Neural progenitor cell (in vitro differentiated cells): ENCODE data around the gene SLC6A4. TPM values are rescaled to one million over a fixed set of nuclear protein-coding genes. Genes with fewer than 3 reads are reported as not detected.

ENCODE experiments used
- DNase-seq: peaks from one replicate; pipeline ENCODE4 v3.0.0-alpha.2; 2016; ENCODE audit warnings: low spot score
- H2AFZ ChIP-seq: fragments of 200-600 bp; sonication (generic); replicated peaks from 2 replicates; pipeline ENCODE4 v1.6.1; 2016; ENCODE audit warnings: antibody characterized with exemption
- H3F3A ChIP-seq: fragments of 200-600 bp; sonication (generic); 2 replicates; pipeline ENCODE4 v1.6.1; 2016; ENCODE audit warnings: antibody characterized with exemption, low read depth
- H3K27ac ChIP-seq: fragments of 200-600 bp; sonication (generic); 2 replicates; pipeline ENCODE4 v1.5.1; 2016; ENCODE audit warnings: mild to moderate bottlenecking
- H3K27me3 ChIP-seq: fragments of 200-600 bp; sonication (generic); 2 replicates; pipeline ENCODE4 v1.6.1; 2016; ENCODE audit warnings: mild to moderate bottlenecking, moderate library complexity
- H3K36me3 ChIP-seq: fragments of 200-600 bp; sonication (generic); 2 replicates; pipeline ENCODE4 v1.5.1; 2016
- H3K4me1 ChIP-seq: fragments of 200-600 bp; sonication (generic); 2 replicates; pipeline ENCODE4 v1.6.1; 2016; ENCODE audit warnings: mixed run types
- H3K4me2 ChIP-seq: fragments of 200-600 bp; sonication (generic); 2 replicates; pipeline ENCODE4 v1.6.1; 2016
- H3K4me3 ChIP-seq: fragments of 200-600 bp; sonication (generic); 2 replicates; pipeline ENCODE4 v1.5.1; 2016
- H3K79me2 ChIP-seq: fragments of 200-600 bp; sonication (generic); 2 replicates; pipeline ENCODE4 v1.6.1; 2016; ENCODE audit warnings: low read depth
- H3K9ac ChIP-seq: fragments of 200-600 bp; sonication (generic); 2 replicates; pipeline ENCODE4 v1.6.1; 2016
- H3K9me3 ChIP-seq: fragments of 200-600 bp; sonication (generic); 2 replicates; pipeline ENCODE4 v1.5.1; 2016; ENCODE audit warnings: low read depth
- H4K20me1 ChIP-seq: fragments of 200-600 bp; sonication (generic); 2 replicates; pipeline ENCODE4 v1.6.1; 2016; ENCODE audit warnings: low read depth
- H3K27ac Mint-ChIP-seq: 3 replicates; pipeline ENCODE4 v1.8.0; 2021; ENCODE audit warnings: mixed read lengths
- H3K27me3 Mint-ChIP-seq: 2 replicates; pipeline ENCODE4 v1.8.0; 2022; ENCODE audit warnings: low read depth, mild to moderate bottlenecking, inconsistent platforms, moderate library complexity, mixed read lengths; ENCODE audit not compliant: insufficient read depth
- H3K36me3 Mint-ChIP-seq: 3 replicates; pipeline ENCODE4 v1.8.0; 2021; ENCODE audit warnings: mixed read lengths
- H3K4me1 Mint-ChIP-seq: 3 replicates; pipeline ENCODE4 v1.8.0; 2021; ENCODE audit warnings: mixed read lengths
- H3K4me3 Mint-ChIP-seq: 3 replicates; pipeline ENCODE4 v1.8.0; 2021; ENCODE audit warnings: mild to moderate bottlenecking, moderate library complexity, mixed read lengths
- H3K9me3 Mint-ChIP-seq: 3 replicates; pipeline ENCODE4 v1.8.0; 2020; ENCODE audit warnings: mixed read lengths
- CTCF ChIP-seq: fragments of 200-600 bp; sonication (generic); IDR thresholded peaks from 2 replicates; pipeline ENCODE4 v1.5.1; 2017; ENCODE audit warnings: antibody characterized with exemption, mild to moderate bottlenecking
- EZH2 ChIP-seq: fragments of 200-600 bp; sonication (generic); IDR thresholded peaks from 2 replicates; pipeline ENCODE4 v1.6.1; 2017; ENCODE audit warnings: antibody characterized with exemption, mild to moderate bottlenecking, moderate library complexity
- EZH2phosphoT487 ChIP-seq: fragments of 200-600 bp; sonication (generic); IDR thresholded peaks from 2 replicates; pipeline ENCODE4 v1.6.1; 2017; ENCODE audit warnings: antibody characterized with exemption
- total RNA-seq: library from RNA; depleted of rRNA; stranded (reverse); fragments of >200 nt; gene quantifications from 2 replicates; pipeline ENCODE4 v1.2.3, GENCODE V29; 2015; ENCODE audit warnings: low replicate concordance

The SLC6A4 gene
- total RNA-seq, 1 donor from 2014 or later = not detected

- H3K4me2 ChIP-seq = no peak overlapping the region
- H3K27ac ChIP-seq = no peak overlapping the region
- H3K36me3 Mint-ChIP-seq = peaks cover 3% of the 10 kb centered on the region
- no peaks in the 10 kb centered on the region for H3K27me3 Mint-ChIP-seq
- H3F3A ChIP-seq = peaks cover 7% of the 10 kb centered on the region
- no peak overlapping the region for H3K4me3 Mint-ChIP-seq
- H2AFZ ChIP-seq = no peak overlapping the region
- H3K79me2 ChIP-seq = peaks cover 25% of the 10 kb centered on the region
- H3K27me3 ChIP-seq = no peaks in the 10 kb centered on the region
- TF ChIP-seq EZH2phosphoT487 (no peak), EZH2 (no peak), CTCF (no peak)
- H3K4me1 Mint-ChIP-seq = no peaks in the 10 kb centered on the region
- H3K9me3 ChIP-seq = no peaks in the 10 kb centered on the region
- no peak overlapping the region for H3K9ac ChIP-seq
- no peak overlapping the region for H3K27ac Mint-ChIP-seq
- no peak for DNase-seq
- H4K20me1 ChIP-seq = peaks cover 14% of the 10 kb centered on the region
- H3K4me1 ChIP-seq = no peaks in the 10 kb centered on the region
- no peaks in the 10 kb centered on the region for H3K9me3 Mint-ChIP-seq
- peaks cover 11% of the 10 kb centered on the region for H3K36me3 ChIP-seq
- H3K4me3 ChIP-seq = no peak overlapping the region
Measured at GRCh38 chr17:30170415-30170987, 65.0 kb downstream of the SLC6A4 start.

GRCh38 chr17:30165960-30166359 is 69.5 kb downstream of the SLC6A4 start:
- no peaks in the 10 kb centered on the region for H3K9me3 Mint-ChIP-seq
- no peaks in the 10 kb centered on the region for H3K27me3 ChIP-seq
- no peak overlapping the region for H3K4me2 ChIP-seq
- H3K27ac Mint-ChIP-seq = no peak overlapping the region
- no peak for DNase-seq
- H3K36me3 ChIP-seq = peaks cover 6% of the 10 kb centered on the region
- peaks cover 10% of the 10 kb centered on the region for H3K36me3 Mint-ChIP-seq
- no peaks in the 10 kb centered on the region for H3K9me3 ChIP-seq
- TF ChIP-seq CTCF (no peak), EZH2phosphoT487 (no peak), EZH2 (no peak)
- no peaks in the 10 kb centered on the region for H3K4me1 Mint-ChIP-seq
- H3F3A ChIP-seq = peaks cover 7% of the 10 kb centered on the region
- peaks cover 64% of the 10 kb centered on the region for H3K79me2 ChIP-seq
- no peak overlapping the region for H3K27ac ChIP-seq
- no peak overlapping the region for H2AFZ ChIP-seq
- H3K4me1 ChIP-seq = no peaks in the 10 kb centered on the region
- no peak overlapping the region for H3K4me3 ChIP-seq
- no peaks in the 10 kb centered on the region for H3K27me3 Mint-ChIP-seq
- H4K20me1 ChIP-seq = peaks cover 14% of the 10 kb centered on the region
- H3K9ac ChIP-seq = no peak overlapping the region
- no peak overlapping the region for H3K4me3 Mint-ChIP-seq

- H3K79me2 ChIP-seq = peaks cover 72% of the 10 kb centered on the region
- H3K4me3 Mint-ChIP-seq = no peak overlapping the region
Measured at GRCh38 chr17:30165147-30165546, 70.3 kb downstream of the SLC6A4 start.

More at GRCh38 chr17:30165147-30165546, 70.3 kb downstream of the SLC6A4 start:
- H3K9me3 Mint-ChIP-seq = peaks cover 4% of the 10 kb centered on the region
- no peaks in the 10 kb centered on the region for H3K27me3 ChIP-seq
- H3K27ac ChIP-seq = no peak overlapping the region
- no peaks in the 10 kb centered on the region for H3K4me1 Mint-ChIP-seq
- TF ChIP-seq CTCF (no peak), EZH2phosphoT487 (no peak), EZH2 (no peak)
- no peaks in the 10 kb centered on the region for H3K4me1 ChIP-seq
- no peaks in the 10 kb centered on the region for H3K27me3 Mint-ChIP-seq
- H3K36me3 ChIP-seq = peaks cover 12% of the 10 kb centered on the region
- H2AFZ ChIP-seq = no peak overlapping the region
- no peaks in the 10 kb centered on the region for H3K9me3 ChIP-seq
- H3K4me3 ChIP-seq = no peak overlapping the region
- no peak overlapping the region for H3K9ac ChIP-seq
- peaks cover 7% of the 10 kb centered on the region for H3F3A ChIP-seq
- H4K20me1 ChIP-seq = peaks cover 8% of the 10 kb centered on the region
- H3K36me3 Mint-ChIP-seq = peaks cover 18% of the 10 kb centered on the region
- DNase-seq = no peak
- H3K27ac Mint-ChIP-seq = no peak overlapping the region
- no peak overlapping the region for H3K4me2 ChIP-seq
